GM13976 (cell line): Measurements from ENCODE around the gene CFAP92.
"Not testable (repeated sequence)": the region's sequence is repeated elsewhere in the genome, so short reads cannot be mapped to it uniquely, and the experiment has no call there.

Experiments
- DNase-seq: peaks from one replicate; pipeline ENCODE4 v3.0.0; 2012; ENCODE audit warnings: low spot score
- CTCF ChIP-seq: IDR thresholded peaks from 2 replicates; pipeline ENCODE4 v1.5.1; 2012; ENCODE audit warnings: borderline replicate concordance, mild to moderate bottlenecking; ENCODE audit not compliant: insufficient read depth; ENCODE audit errors: extremely low read depth, missing control alignments, control extremely low read depth
- in situ Hi-C: fragments of 300-500 bp; cut with MboI; formaldehyde crosslinking; loops from one replicate; pipeline ENCODE4 v1.12.0; 2022; ENCODE audit warnings: low sequenced_read_pairs, mixed read lengths, inconsistent platforms; ENCODE audit not compliant: unreplicated experiment

CFAP92 gene

GRCh38 chr3:128884992-128885391 is 108.9 kb downstream of the CFAP92 start:
- no peak for TF ChIP-seq CTCF
- in situ Hi-C loops: no loop called here
- DNase-seq: no peak

- in situ Hi-C loops: no loop called here
- no peak for TF ChIP-seq CTCF
These were observed 111.2 kb downstream of the CFAP92 start for GRCh38 chr3:128882719-128883118.

GRCh38 chr3:128881576-128881975 is 112.3 kb downstream of the CFAP92 start:
- DNase-seq: no peak
- TF ChIP-seq CTCF: no peak
- in situ Hi-C loops: no loop called here

More at GRCh38 chr3:128882719-128883118, 111.2 kb downstream of the CFAP92 start:
- DNase-seq: no peak

- in situ Hi-C loops, DNase-seq: not testable (repeated sequence)
These were observed 113.4 kb downstream of the CFAP92 start for GRCh38 chr3:128880455-128880854.

- TF ChIP-seq CTCF: no peak
- in situ Hi-C loops: no loop called here
- DNase-seq: no peak
These were observed 113.9 kb downstream of the CFAP92 start for GRCh38 chr3:128879991-128880390.

GRCh38 chr3:128879125-128879969 is 114.5 kb downstream of the CFAP92 start, which contains the start of gene ACAD9:
Gene ACAD9 (plus strand): TSS chr3:128879620. CDS start chr3:128879692, 72 bp downstream.
- DNase-seq: peak; percentile 100
- no peak for TF ChIP-seq CTCF
- in situ Hi-C loops: no loop called here

GRCh38 chr3:128878556-128879124 is 115.2 kb downstream of the CFAP92 start:
- in situ Hi-C loops: no loop called here
- DNase-seq: no peak

More at GRCh38 chr3:128878556-128879124, 115.2 kb downstream of the CFAP92 start:
- TF ChIP-seq CTCF: no peak
